Suprapubic skin (tissue), 4 donors: ENCODE measurements around the gene IL27RA. TPM values are rescaled to one million over a fixed set of nuclear protein-coding genes. Genes with fewer than 3 reads are reported as not detected.

Experiments
- DNase-seq, 2 donors: peaks; one replicate each; pipeline ENCODE4 v3.0.0-alpha.2; 2019; ENCODE audit warnings: low spot score in 2 of 2
- H3K27ac ChIP-seq: fragments of 200-600 bp; sonication (generic); one replicate; pipeline ENCODE4 v1.5.1; 2019
- H3K27me3 ChIP-seq: fragments of 200-600 bp; sonication (generic); one replicate; pipeline ENCODE4 v1.5.1; 2019
- H3K36me3 ChIP-seq: fragments of 200-600 bp; sonication (generic); one replicate; pipeline ENCODE4 v1.5.1; 2019
- H3K4me1 ChIP-seq: fragments of 200-600 bp; sonication (generic); one replicate; pipeline ENCODE4 v1.5.1; 2019
- H3K4me3 ChIP-seq: fragments of 200-600 bp; sonication (generic); one replicate; pipeline ENCODE4 v1.5.1; 2019; ENCODE audit warnings: mild to moderate bottlenecking
- H3K9me3 ChIP-seq: fragments of 200-600 bp; sonication (generic); one replicate; pipeline ENCODE4 v1.5.1; 2019
- EP300 ChIP-seq: sonication (generic); formaldehyde crosslinking; IDR thresholded peaks from one replicate; pipeline ENCODE4 v1.6.1; 2017; ENCODE audit warnings: antibody characterized with exemption
- POLR2A ChIP-seq, 2 donors: fragments of 450-650 bp; IDR thresholded peaks; one replicate each; pipeline ENCODE4 v1.6.1; 2017; ENCODE audit warnings: antibody characterized with exemption in 2 of 2, mild to moderate bottlenecking in 2 of 2, moderate library complexity in 2 of 2
- POLR2AphosphoS5 ChIP-seq, 3 donors: sonication (generic); formaldehyde crosslinking; IDR thresholded peaks; one replicate each; pipeline ENCODE4 v1.6.1; 2017; ENCODE audit warnings: antibody characterized with exemption in 3 of 3
- WGBS: methylation state at CpG from one replicate; pipeline ENCODE4 v1.1.5; 2018; 5-methylcytosine and 5-hydroxymethylcytosine counted together
- total RNA-seq, 4 donors: library from RNA; depleted of rRNA; stranded (reverse); fragments of >200 nt; gene quantifications; one replicate each; pipeline ENCODE4 v1.1.0, GENCODE V29; 2016
- TF ChIP-seq, protein P1 (sequence below), 2 donors: fragments of 200-600 bp in 1 of 2; fragments of 450-650 bp in 1 of 2; sonication (generic) in 1 of 2; IDR thresholded peaks; one replicate each; pipeline ENCODE4 v1.5.1; 2016 to 2019; ENCODE audit warnings: antibody characterized with exemption in 2 of 2, mild to moderate bottlenecking in 1 of 2, moderate library complexity in 1 of 2

Gene IL27RA
- total RNA-seq, 4 donors from 2014 or later = 0.76 to 2.5 (median 1.5) TPM

DNA sequence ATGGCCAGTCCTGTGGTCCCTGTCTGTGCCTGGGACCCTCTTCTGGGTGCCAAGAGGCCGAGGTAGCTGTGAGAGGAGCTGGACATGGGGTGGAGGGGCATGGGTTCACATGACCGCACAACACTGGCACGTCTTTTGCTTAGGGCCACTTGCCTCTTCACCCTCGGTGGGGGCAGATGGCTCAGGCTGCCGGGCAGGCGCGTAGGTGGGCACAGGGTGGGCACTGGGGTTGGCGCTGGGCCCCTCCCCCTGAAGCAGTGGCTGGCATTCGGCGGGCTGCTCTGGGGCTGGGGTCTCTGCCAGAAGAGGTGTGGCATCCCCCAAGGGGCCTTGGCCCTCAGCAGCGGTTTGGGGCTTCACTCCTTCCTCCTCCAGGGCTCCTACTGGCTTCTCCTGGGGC lies 21.9 kb downstream of the IL27RA start:
- Histone ChIP-seq H3K36me3 (no peaks in the 10 kb centered on the region), H3K4me1 (peaks cover 15% of the 10 kb centered on the region), H3K27ac (no peak overlapping the region), H3K9me3 (no peaks in the 10 kb centered on the region), H3K27me3 (peaks cover 4% of the 10 kb centered on the region), H3K4me3 (no peak overlapping the region)
- 73% methylated on average over 5 of the region's 11 CpGs for WGBS
- no peak for DNase-seq
- TF ChIP-seq POLR2A (IDR thresholded peaks at IDR 0.05) = no peak
- TF ChIP-seq EP300 = no peak
- TF ChIP-seq, protein P1, sequence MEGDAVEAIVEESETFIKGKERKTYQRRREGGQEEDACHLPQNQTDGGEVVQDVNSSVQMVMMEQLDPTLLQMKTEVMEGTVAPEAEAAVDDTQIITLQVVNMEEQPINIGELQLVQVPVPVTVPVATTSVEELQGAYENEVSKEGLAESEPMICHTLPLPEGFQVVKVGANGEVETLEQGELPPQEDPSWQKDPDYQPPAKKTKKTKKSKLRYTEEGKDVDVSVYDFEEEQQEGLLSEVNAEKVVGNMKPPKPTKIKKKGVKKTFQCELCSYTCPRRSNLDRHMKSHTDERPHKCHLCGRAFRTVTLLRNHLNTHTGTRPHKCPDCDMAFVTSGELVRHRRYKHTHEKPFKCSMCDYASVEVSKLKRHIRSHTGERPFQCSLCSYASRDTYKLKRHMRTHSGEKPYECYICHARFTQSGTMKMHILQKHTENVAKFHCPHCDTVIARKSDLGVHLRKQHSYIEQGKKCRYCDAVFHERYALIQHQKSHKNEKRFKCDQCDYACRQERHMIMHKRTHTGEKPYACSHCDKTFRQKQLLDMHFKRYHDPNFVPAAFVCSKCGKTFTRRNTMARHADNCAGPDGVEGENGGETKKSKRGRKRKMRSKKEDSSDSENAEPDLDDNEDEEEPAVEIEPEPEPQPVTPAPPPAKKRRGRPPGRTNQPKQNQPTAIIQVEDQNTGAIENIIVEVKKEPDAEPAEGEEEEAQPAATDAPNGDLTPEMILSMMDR (IDR thresholded peaks at IDR 0.05) = no peak
- TF ChIP-seq POLR2AphosphoS5 (IDR thresholded peaks at IDR 0.05) = no peak

DNA sequence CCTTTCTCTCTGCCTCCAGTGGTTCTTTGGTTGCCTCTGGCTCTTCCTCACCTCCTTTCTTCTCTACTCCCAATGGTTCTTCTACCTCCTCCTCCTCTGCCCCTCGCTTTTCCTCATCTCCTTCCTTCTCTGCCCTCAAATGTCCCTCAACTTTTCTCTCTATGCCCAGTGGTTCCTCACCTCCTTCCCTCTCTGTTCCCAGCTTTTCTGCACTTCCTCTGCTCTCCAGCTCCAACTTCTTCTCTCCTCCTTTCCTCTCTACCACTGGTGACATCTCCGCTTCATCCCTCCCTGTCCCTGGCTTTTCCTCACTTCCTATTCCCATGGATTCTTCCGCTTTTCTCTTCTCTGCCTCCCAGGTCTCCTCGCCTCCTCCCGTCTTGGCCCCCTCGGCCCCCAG lies 22.5 kb downstream of the IL27RA start:
- no peak for DNase-seq
- no peaks in the 10 kb centered on the region for H3K9me3 ChIP-seq
- no peak overlapping the region for H3K27ac ChIP-seq
- TF ChIP-seq POLR2A (IDR thresholded peaks at IDR 0.05) (no peak), EP300 (no peak), POLR2AphosphoS5 (IDR thresholded peaks at IDR 0.05) (no peak)
- TF ChIP-seq, protein P1 (IDR thresholded peaks at IDR 0.05) = no peak
- WGBS = 86% methylated on average over 6 of the region's 6 CpGs
- peaks cover 15% of the 10 kb centered on the region for H3K4me1 ChIP-seq
- H3K4me3 ChIP-seq = no peak overlapping the region
- no peaks in the 10 kb centered on the region for H3K36me3 ChIP-seq
- H3K27me3 ChIP-seq = peaks cover 10% of the 10 kb centered on the region

DNA sequence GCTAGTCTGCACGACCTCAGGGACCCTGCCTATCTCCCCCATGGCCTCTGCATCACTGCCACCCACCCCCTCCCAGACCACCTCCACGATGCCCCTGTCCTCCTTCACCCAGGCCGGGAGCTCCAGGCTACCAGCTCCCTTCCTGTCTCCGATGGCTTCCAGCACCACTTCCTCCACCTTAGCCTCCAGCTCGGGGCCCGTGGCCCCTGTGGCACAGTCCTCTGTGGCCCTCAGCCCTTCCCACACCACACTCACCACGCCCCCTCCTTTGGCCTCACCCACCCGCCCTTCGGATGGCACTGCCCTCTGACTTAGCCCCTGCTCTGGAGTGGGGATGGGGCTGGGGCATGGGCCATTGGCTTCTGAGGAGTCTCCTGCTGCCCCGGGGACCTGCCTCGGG lies 23.2 kb downstream of the IL27RA start:
- H3K9me3 ChIP-seq = no peaks in the 10 kb centered on the region
- H3K4me3 ChIP-seq = no peak overlapping the region
- no peaks in the 10 kb centered on the region for H3K36me3 ChIP-seq
- no peak for TF ChIP-seq POLR2A (IDR thresholded peaks at IDR 0.05)
- no peak for TF ChIP-seq POLR2AphosphoS5 (IDR thresholded peaks at IDR 0.05)
- H3K4me1 ChIP-seq = peaks cover 15% of the 10 kb centered on the region
- WGBS = 69% methylated on average over 11 of the region's 11 CpGs
- H3K27me3 ChIP-seq = peaks cover 16% of the 10 kb centered on the region
- no peak overlapping the region for H3K27ac ChIP-seq
- DNase-seq = no peak

DNA sequence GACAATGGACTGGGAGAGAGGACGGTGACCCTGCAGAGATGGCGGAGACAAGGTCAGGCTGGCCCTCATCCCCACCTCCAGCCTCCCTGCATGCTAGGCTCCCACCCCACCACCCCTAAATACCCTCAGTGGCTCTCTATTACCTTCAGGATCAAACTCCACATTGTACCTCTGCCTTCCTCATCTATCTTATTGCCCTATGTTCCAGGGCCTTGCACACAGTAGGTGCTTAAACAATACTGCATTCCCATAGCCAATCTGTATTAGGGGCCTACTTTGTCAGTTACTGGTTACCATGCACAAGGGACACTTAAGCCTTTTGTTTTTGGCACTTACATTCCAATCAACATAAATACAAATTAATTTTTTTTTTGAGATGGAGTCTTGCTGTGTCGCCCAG lies 23.8 kb downstream of the IL27RA start:
- H3K4me3 ChIP-seq = no peak overlapping the region
- no peaks in the 10 kb centered on the region for H3K9me3 ChIP-seq
- H3K27ac ChIP-seq = no peak overlapping the region
- H3K4me1 ChIP-seq = peaks cover 15% of the 10 kb centered on the region
- no peaks in the 10 kb centered on the region for H3K36me3 ChIP-seq
- no peak for DNase-seq
- TF ChIP-seq POLR2A (IDR thresholded peaks at IDR 0.05) (no peak), EP300 (no peak), POLR2AphosphoS5 (IDR thresholded peaks at IDR 0.05) (no peak)
- TF ChIP-seq, protein P1 (IDR thresholded peaks at IDR 0.05) = no peak
- 78% methylated on average over 3 of the region's 3 CpGs for WGBS
- H3K27me3 ChIP-seq = peaks cover 23% of the 10 kb centered on the region

DNA sequence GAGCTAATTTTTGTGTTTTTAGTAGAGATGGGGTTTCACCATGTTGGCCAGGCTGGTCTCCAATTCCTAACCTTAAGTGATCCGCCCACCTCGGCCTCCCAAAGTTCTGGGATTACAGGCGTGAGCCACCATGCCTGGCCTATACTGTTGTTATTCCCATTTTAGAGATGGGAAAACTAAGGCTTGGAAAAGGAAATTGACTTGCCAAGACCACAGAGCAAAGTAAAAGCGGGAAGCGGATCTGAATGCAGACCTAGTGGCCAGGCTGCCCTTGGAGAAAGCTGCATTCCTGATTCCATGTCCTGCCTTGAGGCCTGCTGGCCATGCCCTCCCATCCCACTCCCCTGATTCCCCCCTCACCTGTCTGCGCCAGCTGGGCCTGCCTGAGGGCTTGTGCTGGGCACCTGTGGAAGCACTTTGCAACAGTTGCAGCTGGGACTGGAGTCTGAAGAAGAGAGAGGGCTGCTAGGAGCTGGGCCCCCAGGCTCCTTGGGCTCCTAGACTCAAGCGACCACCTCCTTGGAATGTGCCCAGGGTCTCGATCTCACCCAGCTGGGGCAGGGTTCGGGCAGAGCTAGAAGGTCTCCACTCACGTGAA lies 24.6 kb downstream of the IL27RA start:
- H3K4me3 ChIP-seq = no peak overlapping the region
- H3K36me3 ChIP-seq = no peaks in the 10 kb centered on the region
- WGBS = 96% methylated on average over 6 of the region's 10 CpGs
- no peak for DNase-seq
- H3K27me3 ChIP-seq = peaks cover 31% of the 10 kb centered on the region
- H3K9me3 ChIP-seq = no peaks in the 10 kb centered on the region
- peaks cover 15% of the 10 kb centered on the region for H3K4me1 ChIP-seq
- TF ChIP-seq, protein P1 (IDR thresholded peaks at IDR 0.05) = no peak
- TF ChIP-seq POLR2A (IDR thresholded peaks at IDR 0.05) = no peak
- no peak for TF ChIP-seq POLR2AphosphoS5 (IDR thresholded peaks at IDR 0.05)
- no peak for TF ChIP-seq EP300
- no peak overlapping the region for H3K27ac ChIP-seq
